HG03025 (cell line): Measurements from ENCODE around the gene CSNK2A1.
"Not testable (repeated sequence)": the region's sequence is repeated elsewhere in the genome, so short reads cannot be mapped to it uniquely, and the experiment has no call there.

Experiments used
- ATAC-seq: cut with Tn5 transposase; IDR thresholded peaks from one replicate; pipeline ENCODE4 v1.9.1; 2021; ENCODE audit warnings: mild to moderate bottlenecking, moderate library complexity; ENCODE audit not compliant: unreplicated experiment, low FRiP score

CSNK2A1 gene

GRCh38 chr20:462199-462991 is 81.2 kb downstream of the CSNK2A1 start, which contains the start of gene TBC1D20:
TBC1D20 (minus strand) TSS chr20:462533; CDS start chr20:462405, 128 bp downstream.
- ATAC-seq, result peak; percentile 89

DNA sequence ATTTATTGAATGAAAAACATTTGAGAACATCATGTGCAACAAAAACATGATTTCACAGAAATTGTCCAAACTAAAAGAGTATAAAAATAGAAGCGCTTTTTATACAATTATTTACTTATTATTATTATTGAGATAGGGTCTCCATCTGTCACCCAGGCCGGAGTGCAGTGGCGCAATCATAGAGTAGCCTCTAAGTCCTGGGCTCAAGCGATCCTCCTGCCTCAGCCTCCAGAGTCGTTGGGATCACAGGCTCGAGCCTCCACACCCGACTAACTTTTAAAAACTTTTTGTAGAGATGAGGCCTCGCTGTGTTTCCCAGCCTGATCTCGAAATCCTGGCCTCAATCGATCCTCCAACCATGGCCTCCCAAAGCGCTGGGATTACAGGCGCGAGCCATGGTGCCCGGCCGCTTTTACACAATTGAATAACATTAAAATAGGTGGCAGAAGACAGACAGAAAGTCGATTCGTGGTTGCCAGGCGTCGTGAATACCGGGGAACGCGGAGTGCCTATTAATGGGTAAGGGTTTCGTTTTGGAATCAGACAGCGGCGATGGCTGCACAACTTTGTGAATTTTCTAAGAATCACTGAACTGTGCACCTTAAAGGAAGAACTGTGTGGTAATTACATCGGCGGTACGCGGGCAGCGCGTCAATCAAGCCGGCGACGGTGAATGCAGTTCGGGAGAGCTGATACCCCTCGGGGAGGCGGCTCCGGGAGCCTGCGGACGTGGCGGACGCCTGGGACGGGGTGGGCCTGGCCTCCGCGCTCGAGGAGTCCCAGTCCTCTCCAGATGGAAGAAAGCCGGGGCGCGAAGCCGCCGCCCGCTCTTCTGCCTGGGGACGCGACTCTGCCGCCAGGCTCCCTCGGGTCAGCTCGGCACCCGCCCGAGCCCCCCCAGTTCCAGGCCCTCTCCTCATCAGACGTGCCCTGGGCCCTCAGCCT is 82.1 kb downstream of the CSNK2A1 start:
- ATAC-seq, result peak; percentile 33

- ATAC-seq, result no peak
Measured at GRCh38 chr20:460707-461106, 82.9 kb downstream of the CSNK2A1 start.

DNA sequence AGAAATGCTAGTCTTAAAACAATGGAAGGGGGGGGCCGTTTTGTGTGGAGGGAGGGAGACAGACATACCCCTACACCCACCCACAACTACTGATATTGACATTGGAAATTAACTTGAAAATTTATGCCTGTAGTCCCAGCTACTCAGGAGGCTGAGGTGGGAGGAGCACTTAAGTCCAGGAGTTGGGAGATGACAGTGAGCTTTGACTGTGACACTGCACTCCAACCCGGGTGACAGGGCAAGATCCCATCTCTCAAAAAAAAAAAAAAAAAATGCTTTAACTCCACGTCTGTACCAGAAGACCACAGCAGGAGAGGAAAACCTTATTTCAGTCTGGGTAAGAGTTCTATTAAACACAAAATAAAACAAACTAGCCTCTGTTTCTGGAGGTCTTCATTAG is 83.4 kb downstream of the CSNK2A1 start:
- ATAC-seq, result no peak

DNA sequence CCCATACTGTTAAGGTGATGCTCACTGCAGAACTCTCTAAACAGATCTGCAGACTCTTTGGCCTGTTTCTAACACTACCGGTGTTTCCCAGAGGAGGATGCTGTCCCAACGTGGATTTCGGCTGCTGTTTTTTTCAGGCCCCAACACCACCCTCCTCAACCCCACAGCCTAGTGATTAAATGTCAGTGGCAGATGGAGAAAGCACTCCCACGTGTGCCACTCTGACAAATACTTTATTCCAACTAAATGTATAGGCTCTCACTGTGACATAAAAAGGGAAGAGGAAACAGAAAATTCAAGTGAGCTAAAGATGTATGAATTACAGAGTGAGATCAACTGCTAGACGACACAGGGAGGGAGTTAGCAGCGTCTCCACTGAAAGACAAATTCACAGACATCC is 84.8 kb downstream of the CSNK2A1 start:
- no peak for ATAC-seq

DNA sequence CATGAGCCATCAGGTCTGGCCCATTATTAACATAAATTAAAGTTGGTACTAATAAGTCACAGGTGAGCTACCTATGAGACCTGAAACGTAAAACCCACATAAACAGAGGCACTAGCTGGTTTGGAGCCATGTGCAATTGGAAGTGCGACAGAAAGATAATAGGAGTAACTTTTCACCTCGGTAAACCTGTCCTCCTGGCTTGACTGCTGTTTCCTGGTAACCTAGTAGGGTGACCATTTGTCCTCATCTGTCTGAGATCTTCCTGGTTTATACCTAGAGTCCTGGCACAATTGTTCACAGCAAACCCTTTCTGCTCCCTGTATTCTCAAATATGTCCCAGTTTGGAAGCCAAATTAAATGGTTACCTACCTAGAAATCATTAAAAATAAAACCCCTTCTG is 88.6 kb downstream of the CSNK2A1 start:
- no peak for ATAC-seq

DNA sequence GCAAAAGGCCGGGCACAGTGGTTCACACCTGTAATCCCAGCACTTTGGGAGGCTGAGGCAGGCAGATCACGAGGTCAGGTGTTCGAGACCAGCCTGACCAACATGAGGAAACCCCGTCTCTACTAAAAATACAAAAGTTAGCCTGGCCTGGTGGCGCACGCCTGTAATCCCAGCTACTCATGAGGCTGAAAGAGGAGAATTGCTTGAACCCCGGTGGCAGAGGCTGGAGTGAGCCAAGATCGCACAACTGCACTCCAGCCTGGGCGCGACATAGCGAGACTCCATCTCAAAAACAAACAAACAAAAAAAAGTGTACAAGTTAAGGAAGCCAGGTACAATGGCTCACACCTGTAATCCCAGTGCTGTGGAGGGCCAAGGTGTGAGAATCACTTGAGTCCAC is 91.6 kb downstream of the CSNK2A1 start:
- ATAC-seq, result not testable (repeated sequence)

DNA sequence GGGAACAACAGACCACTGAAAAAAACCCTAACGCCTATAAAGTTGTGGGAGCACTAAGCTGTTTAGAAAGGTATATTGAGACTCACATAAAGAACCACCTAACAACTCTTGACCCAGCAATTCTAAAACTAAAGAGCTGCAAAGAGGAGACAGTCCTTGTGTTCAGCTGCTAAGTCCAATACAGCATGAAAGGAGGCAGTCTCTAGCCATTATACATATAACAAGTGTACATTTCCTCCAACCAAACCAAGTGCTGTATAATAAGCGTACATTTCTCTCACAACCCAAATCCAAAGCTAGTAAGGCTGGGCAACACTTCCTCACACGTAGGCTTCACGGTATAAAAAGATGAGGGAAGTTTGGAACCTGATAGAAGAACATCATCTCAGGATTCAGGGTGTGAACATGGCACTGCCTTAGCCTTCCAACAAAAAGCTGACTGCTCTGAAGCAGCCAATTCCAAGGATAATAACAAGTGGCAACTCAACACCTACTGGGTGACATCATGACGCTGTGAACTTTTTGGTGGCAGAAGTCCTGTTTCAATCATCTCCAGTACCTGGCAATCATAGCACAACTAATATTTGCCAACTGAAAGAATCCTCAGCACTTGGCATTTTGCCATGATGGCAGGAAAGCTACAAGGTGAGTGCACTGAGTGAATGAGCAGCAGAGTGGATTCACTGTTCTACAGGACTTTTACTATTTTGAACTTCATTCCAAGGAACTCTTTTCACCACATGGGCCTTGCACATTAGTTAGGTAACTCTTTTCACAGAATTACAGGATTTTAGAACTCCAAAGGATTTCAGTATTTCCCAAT is 97.9 kb downstream of the CSNK2A1 start:
- ATAC-seq, result no peak

DNA sequence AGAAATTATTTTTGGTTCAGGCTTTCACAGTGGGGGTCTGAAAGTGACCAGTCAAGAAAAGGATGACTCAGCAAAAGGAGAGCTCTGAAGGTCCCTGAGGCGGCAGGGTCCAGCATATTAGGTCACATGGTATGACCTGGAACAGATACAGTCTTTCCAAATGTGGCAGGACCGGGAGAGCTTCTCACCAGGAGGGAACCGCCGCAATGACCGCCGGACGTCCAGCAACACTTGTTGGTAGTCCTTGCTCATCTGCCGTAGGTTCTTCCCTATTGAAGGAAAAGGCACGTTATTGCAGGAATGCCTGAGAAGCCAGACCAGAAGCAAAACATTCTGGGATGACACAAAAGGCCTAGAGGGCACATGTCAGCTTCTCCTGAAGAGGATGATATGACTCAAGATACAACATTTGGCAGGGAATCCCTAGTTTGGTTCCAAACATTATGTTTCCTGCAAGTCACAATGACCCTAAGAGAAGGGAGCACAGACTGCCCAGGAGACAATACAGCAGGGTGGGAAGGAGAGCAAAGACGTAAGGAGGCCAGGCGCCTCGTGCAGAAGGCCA is 98.6 kb downstream of the CSNK2A1 start:
- ATAC-seq, result no peak

DNA sequence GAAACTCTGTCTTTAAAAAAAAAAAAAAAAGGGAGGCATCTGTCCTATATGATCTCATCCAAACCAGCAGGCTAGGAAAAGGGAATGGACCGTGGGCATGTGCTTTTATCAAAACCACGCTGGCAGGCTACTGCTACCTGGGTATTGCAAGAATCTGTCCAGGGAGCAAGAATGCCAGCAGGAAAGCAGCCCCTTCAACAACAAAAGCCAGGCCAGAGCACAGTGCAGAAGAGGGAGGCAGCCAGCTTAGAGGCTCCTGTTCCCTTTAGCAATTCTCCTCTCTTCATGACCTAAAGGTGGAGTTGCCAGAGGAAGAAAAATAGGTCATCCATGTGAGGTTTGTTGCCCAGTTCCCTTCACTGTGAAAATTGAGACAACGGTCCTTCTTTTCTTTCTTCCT is 99.5 kb downstream of the CSNK2A1 start:
- no peak for ATAC-seq

- no peak for ATAC-seq
Measured at GRCh38 chr20:443223-443775, 100.3 kb downstream of the CSNK2A1 start.

DNA sequence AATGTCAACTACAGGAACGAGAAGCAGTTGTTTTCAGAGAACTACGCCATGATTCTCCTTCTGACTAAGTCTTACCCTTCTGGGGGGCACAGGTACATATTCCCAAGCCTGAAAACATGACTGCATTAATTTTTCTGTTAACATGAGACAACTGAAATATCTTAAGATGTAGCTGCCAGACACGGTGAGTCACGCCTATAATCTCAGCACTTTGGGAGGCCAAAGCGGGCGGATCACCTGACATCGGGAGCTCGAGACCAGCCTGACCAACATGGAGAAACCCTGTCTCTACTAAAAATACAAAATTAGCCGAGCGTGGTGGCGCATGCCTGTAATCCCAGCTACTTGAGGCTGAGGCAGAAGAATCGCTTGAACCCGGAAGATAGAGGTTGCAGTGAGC is 103.0 kb downstream of the CSNK2A1 start:
- no peak for ATAC-seq

- no peak for ATAC-seq
Measured at GRCh38 chr20:440148-440547, 103.4 kb downstream of the CSNK2A1 start.

GRCh38 chr20:438571-439469 is 104.8 kb downstream of the CSNK2A1 start:
- ATAC-seq, result no peak

GRCh38 chr20:437787-438486 is 105.7 kb downstream of the CSNK2A1 start:
- no peak for ATAC-seq

DNA sequence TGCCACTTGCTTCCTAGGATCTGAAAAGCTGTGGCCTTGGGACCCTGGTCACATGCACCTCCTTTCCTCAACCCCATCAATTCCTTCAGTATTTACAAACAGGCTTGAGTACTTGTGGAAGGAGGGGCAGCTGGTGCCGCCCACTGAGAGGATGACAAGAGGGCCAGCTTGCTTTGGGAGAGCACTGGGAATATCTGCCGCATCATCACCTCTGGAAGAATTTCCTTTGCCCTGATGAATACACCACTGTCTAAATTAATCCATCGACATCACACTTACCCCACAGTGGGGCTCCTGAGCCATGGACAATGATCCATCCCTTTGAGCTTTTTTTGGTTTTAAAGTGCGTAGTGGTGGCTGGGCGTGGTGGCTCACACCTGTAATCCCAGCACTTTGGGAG is 107.1 kb downstream of the CSNK2A1 start:
- ATAC-seq, result no peak

DNA sequence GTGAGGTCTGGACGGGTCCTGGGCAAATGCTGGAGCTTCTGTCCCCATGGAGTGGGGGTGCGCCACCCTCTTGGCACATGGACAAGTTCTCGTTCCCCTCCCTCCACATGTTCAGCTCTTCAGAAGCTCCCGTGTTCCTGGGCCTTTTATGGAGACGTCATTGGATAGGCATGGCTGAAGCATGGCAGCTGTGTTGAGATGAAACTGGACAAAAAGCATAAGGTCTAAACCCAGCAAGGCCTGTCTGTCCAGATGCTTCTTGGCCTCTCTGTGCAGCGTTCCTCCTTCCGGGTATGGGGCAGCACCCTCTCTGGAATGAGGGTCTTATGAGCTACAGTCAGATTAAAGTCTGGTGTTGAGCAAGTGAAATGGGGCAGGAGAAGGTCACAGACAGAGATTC is 108.0 kb downstream of the CSNK2A1 start:
- no peak for ATAC-seq

- no peak for ATAC-seq
Measured at GRCh38 chr20:434661-435419, 108.8 kb downstream of the CSNK2A1 start.
